ENCODE data around the gene PTP4A2.

GRCh38 chr1:31905093-31905509, 33.1 kb downstream of the PTP4A2 start:
- TF ChIP-seq CTCF (IDR thresholded peaks at IDR 0.05): no peak
- TF ChIP-seq POLR2A (IDR thresholded peaks at IDR 0.05): no peak

All from adrenal gland (tissue), 5 donors.